ENCODE measurements around the gene SCYL2.

- TF ChIP-seq CTCF (IDR thresholded peaks at IDR 0.05) (no peak), POLR2A (IDR thresholded peaks at IDR 0.05) (no peak)
Observed at GRCh38 chr12:100337299-100337698, 70.3 kb downstream of the SCYL2 start.
